ENCODE results near the gene FAF1. TPM values are rescaled to one million over a fixed set of nuclear protein-coding genes. Genes with fewer than 3 reads are reported as not detected.

The FAF1 gene
- polyA plus RNA-seq, 1 of the 3 experiments (the other 2 are of a cell fraction): 8.7 TPM

DNA sequence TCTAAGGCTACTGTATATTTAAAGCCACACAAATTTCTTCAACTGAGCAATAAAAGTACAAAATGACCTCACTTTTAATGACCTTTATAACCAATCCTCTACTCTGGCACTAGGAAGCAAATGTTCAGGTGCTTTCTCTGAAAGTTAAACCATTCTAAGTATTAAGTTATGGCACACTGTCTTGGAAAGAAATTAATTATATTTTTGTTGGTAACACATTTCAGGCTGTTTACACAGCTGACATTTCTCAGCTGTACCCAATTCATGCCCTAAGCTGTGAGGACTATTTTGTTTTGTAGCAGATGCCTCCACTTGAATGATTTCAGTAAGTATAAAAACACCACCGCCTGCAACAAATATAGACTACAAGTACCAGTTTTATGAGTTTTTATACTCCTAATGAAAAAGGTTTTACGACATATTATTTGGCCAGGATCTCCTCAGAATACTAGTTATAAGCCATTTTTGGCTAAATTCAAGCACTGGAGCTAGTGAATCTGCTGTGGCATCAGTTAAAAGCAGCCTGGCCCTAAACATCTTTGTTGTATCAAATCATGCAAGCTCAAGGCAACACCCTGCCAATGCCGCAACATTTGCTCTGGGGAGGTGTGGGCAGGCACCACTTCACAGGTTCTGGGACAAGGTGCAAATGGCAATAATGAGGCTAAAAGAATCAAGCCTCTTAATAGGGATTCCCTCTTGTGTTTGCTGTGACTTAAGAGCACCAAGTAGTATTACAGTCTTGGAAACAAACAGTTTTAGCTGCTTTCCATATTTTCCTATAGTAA lies 308.4 kb downstream of the FAF1 start:
- Histone ChIP-seq H3K27ac (ENCODE audit: low read depth in 2 of 2, low read length in 1 of 2) (no peak overlapping the region), H4K20me1 (ENCODE audit: insufficient read depth) (no peaks in the 10 kb centered on the region), H3K9me2 (no peaks in the 10 kb centered on the region), H3K4me1 (ENCODE audit: control insufficient read depth in 1 of 2, insufficient read depth in 2 of 2, low read depth in 1 of 2, low read length in 1 of 2) (no peaks in the 10 kb centered on the region), H3K9ac (no peak overlapping the region), H3K4me3 (ENCODE audit: low read depth in 2 of 2, low read length in 1 of 2) (no peak overlapping the region), H3K4me2 (no peak overlapping the region), H3K27me3 (ENCODE audit: insufficient read depth) (no peaks in the 10 kb centered on the region), H3K9me3 (no peaks in the 10 kb centered on the region), H2AFZ (ENCODE audit: low read depth) (no peak overlapping the region), H3F3A (replicated peaks; ENCODE audit: insufficient read depth) (no peaks in the 10 kb centered on the region), H3K36me3 (replicated peaks in 1 of 2; ENCODE audit: control insufficient read depth in 1 of 2, insufficient read depth in 2 of 2, low read length in 1 of 2) (no peaks in the 10 kb centered on the region), H3K79me2 (ENCODE audit: insufficient read depth) (no peaks in the 10 kb centered on the region)
- ChIA-PET POLR2A (no interaction called here), CTCF (interaction anchor here (1.1 kb wide), 2 partner anchors 53 to 74 kb away, joined by 3 read pairs; no protein-coding TSS in a partner anchor)
- TF ChIP-seq CHD2 (IDR thresholded peaks at IDR 0.05; ENCODE audit: low read length, partially characterized antibody) (no peak), SIN3A (IDR thresholded peaks at IDR 0.05; ENCODE audit: borderline replicate concordance, low read depth, low read length) (no peak), EP300 (IDR thresholded peaks at IDR 0.05; ENCODE audit: borderline replicate concordance in 1 of 2, low read depth in 1 of 2, low read length in 1 of 2) (no peak), RAD21 (IDR thresholded peaks at IDR 0.05; ENCODE audit: low read length) (no peak), RFX5 (IDR thresholded peaks at IDR 0.05; ENCODE audit: low read length) (no peak), MEF2A (IDR thresholded peaks at IDR 0.05; ENCODE audit: borderline replicate concordance, low read depth) (no peak), SMC3 (IDR thresholded peaks at IDR 0.05; ENCODE audit: low read depth, low read length) (no peak), IRF3 (IDR thresholded peaks at IDR 0.05; ENCODE audit: low read depth, low read length) (no peak), YY1 (IDR thresholded peaks at IDR 0.05; ENCODE audit: low read depth) (no peak), MAX (IDR thresholded peaks at IDR 0.05; ENCODE audit: low read depth) (no peak), NFIC (IDR thresholded peaks at IDR 0.05; ENCODE audit: borderline replicate concordance) (no peak), RCOR1 (IDR thresholded peaks at IDR 0.05; ENCODE audit: low read length) (no peak), JUND (IDR thresholded peaks at IDR 0.05) (no peak), FOXM1 (IDR thresholded peaks at IDR 0.05; ENCODE audit: low read depth) (no peak), GABPA (IDR thresholded peaks at IDR 0.05; ENCODE audit: low read depth) (no peak)
- TF ChIP-seq, protein P1, sequence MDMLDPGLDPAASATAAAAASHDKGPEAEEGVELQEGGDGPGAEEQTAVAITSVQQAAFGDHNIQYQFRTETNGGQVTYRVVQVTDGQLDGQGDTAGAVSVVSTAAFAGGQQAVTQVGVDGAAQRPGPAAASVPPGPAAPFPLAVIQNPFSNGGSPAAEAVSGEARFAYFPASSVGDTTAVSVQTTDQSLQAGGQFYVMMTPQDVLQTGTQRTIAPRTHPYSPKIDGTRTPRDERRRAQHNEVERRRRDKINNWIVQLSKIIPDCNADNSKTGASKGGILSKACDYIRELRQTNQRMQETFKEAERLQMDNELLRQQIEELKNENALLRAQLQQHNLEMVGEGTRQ (IDR thresholded peaks at IDR 0.05; ENCODE audit: borderline replicate concordance, low read depth, low read length): no peak
- TF ChIP-seq, protein P2, sequence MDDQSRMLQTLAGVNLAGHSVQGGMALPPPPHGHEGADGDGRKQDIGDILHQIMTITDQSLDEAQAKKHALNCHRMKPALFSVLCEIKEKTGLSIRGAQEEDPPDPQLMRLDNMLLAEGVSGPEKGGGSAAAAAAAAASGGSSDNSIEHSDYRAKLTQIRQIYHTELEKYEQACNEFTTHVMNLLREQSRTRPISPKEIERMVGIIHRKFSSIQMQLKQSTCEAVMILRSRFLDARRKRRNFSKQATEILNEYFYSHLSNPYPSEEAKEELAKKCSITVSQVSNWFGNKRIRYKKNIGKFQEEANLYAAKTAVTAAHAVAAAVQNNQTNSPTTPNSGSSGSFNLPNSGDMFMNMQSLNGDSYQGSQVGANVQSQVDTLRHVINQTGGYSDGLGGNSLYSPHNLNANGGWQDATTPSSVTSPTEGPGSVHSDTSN (IDR thresholded peaks at IDR 0.05): no peak
- no peak for DNase-seq
- 91% methylated on average over 3 of the region's 3 CpGs for WGBS (ENCODE audit: low lambda C conversion rate)
